ENCODE data around the gene TXNL1. TPM values are rescaled to one million over a fixed set of nuclear protein-coding genes. Genes with fewer than 3 reads are reported as not detected.

Gene TXNL1
- total RNA-seq: 61.5 and 65.4 TPM in 2 replicates

DNA sequence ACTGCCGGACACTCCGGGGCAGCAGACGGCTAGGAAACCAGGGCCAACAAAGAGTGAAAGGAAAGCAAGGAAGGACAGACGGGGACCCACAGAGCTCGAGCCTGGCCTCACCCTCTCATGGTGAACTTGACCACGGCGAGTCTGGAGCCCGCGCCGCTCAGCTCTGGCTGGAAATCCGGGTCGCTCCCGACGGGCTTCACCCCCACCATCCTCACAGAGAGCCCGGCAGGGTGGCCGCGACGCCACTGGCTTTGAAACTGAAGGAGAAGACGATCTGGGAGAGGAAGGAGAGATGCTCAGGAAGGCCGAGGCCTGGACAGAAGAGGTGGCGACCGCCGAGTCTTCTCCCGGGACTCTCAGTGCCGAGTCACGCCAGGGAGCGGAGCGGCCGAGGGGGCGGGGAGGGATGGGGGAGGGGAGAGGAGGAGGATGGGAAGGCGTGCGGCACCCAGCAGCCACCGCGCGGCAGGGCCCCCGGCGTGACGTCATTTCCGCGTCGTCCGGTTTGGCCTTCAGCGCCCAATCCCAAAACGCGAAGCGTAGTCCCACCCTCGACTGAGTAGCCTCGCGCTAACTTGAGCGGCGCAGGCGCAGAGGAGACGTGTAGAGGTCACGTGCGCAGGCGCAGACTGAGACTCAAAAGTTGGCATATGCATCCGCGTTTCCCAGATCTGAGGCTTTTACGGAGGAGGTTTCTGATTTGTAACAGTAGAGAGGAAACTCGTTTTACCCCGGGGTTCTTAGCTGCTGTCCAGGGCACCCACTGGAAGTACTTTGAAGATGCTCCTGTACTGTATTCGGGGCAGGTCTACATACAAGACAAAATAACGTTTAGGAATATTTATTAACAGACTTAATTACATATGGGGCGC lies at the start of gene TXNL1:
TXNL1 (minus strand) TSS at position 361 of the 872 bp plus-strand sequence; CDS start at position 209, 152 bp downstream.

DNA sequence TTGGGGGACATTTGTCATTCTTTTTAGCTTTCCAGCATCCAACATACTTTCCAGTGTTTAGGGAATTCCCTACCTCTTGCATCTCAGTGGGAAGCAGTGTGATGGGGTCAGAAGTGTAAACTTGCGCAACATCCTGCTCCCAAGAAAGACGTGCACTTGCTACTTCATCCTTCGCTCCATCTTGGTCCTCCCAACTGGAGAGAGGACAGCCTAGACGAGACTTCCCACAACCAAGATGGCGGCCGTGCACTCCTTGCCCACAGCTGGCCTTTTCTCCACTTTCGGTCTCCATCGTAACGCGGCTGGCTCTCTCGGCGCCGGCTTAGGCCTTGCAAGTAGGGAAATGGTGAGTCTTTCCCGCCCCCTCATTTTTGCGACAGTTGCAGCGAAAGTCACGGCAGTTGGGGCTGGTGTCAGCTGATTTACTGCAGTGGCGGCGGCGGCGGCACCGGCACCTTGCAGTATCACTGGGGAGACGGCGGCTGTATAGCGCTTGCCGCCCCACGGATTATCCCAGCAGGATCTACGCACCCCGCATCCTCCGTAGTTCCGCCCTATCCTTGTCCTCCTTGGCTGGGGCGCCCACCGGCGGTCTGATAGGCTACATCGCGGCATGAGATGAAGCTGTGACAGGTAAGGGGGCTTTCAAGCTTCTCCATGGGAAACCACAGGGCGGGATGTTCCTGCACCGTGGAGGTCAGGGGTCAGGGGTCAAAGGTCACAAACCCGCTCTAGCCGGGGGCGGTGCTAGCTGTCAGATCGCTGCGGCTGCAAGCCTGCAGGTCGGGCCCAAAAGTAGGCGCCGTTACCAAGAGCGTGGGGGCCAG lies 12.8 kb upstream of the TXNL1 start, which contains the start of gene WDR7:
WDR7 (plus strand) TSS at position 416 of the 827 bp plus-strand sequence. CDS start 21,157 bp downstream, outside the sequence.

Other genes with a start within 250 kb of the TXNL1 start
- 6.7 and 9.9 TPM in 2 replicates for gene WDR7, start 12.8 kb upstream of the TXNL1 start, total RNA-seq